ENCODE results near the gene KIF2A. TPM values are rescaled to one million over a fixed set of nuclear protein-coding genes. Genes with fewer than 3 reads are reported as not detected.

The KIF2A gene
- polyA plus RNA-seq, 1 donor (not counting 4 experiments of a cell fraction or from before 2014, with no cell fraction given): 34.8 TPM

- Histone ChIP-seq H3K9me1 (ENCODE audit: control insufficient read depth, extremely low read depth, insufficient read depth, low read length) (no peaks in the 10 kb centered on the region), H3K27me3 (ENCODE audit: control insufficient read depth, extremely low read depth, insufficient read depth, low read length) (no peaks in the 10 kb centered on the region), H3K4me3 (ENCODE audit: control insufficient read depth in 2 of 3, extremely low read depth in 1 of 3, insufficient read depth in 2 of 3, low read depth in 1 of 3, low read length in 3 of 3) (peak overlapping the region; percentile 77 to 95 (median 95)), H3K9me3 (ENCODE audit: control insufficient read depth, low read depth, low read length) (no peaks in the 10 kb centered on the region), H2AFZ (ENCODE audit: control insufficient read depth, low read length) (no peak overlapping the region), H3K4me1 (ENCODE audit: control insufficient read depth, extremely low read depth, insufficient read depth, low read length) (peaks cover 15% of the 10 kb centered on the region), H3K9ac (ENCODE audit: control insufficient read depth, extremely low read depth, insufficient read depth, low read length) (peak overlapping the region; percentile 96), H3K27ac (ENCODE audit: control insufficient read depth, insufficient read depth, low read length) (peak overlapping the region; percentile 91), H3K36me3 (ENCODE audit: control insufficient read depth in 2 of 2, extremely low read depth in 1 of 2, insufficient read depth in 2 of 2, low read length in 2 of 2) (no peaks in the 10 kb centered on the region), H3K79me2 (ENCODE audit: control insufficient read depth, insufficient read depth, low read length) (peaks cover 58% of the 10 kb centered on the region), H3K4me2 (ENCODE audit: control insufficient read depth, extremely low read depth, insufficient read depth, low read depth, low read length) (peak overlapping the region; percentile 98), H4K20me1 (ENCODE audit: control insufficient read depth, extremely low read depth, insufficient read depth, low read length) (no peaks in the 10 kb centered on the region)
- FAIRE-seq: no peak
- dilution Hi-C loops (cut with MboI; ENCODE audit: extremely low pct_ligation_motif_present, low sequenced_read_pairs): no loop called here
- TF ChIP-seq EZH2 (IDR thresholded peaks at IDR 0.05; ENCODE audit: low read length): no peak
- TF ChIP-seq, protein P1, sequence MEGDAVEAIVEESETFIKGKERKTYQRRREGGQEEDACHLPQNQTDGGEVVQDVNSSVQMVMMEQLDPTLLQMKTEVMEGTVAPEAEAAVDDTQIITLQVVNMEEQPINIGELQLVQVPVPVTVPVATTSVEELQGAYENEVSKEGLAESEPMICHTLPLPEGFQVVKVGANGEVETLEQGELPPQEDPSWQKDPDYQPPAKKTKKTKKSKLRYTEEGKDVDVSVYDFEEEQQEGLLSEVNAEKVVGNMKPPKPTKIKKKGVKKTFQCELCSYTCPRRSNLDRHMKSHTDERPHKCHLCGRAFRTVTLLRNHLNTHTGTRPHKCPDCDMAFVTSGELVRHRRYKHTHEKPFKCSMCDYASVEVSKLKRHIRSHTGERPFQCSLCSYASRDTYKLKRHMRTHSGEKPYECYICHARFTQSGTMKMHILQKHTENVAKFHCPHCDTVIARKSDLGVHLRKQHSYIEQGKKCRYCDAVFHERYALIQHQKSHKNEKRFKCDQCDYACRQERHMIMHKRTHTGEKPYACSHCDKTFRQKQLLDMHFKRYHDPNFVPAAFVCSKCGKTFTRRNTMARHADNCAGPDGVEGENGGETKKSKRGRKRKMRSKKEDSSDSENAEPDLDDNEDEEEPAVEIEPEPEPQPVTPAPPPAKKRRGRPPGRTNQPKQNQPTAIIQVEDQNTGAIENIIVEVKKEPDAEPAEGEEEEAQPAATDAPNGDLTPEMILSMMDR (optimal IDR thresholded peaks at IDR 0.05 in 1 of 3, IDR thresholded peaks at IDR 0.05 in 1 of 3, conservative IDR thresholded peaks at IDR 0.05 in 1 of 3; ENCODE audit: extremely low read depth in 1 of 3, insufficient read depth in 2 of 3, low read length in 3 of 3): no peak
- DNase-seq (ENCODE audit: low read depth, low spot score): no peak
Measured at GRCh38 chr5:62413711-62414110, 107.7 kb downstream of the KIF2A start.

DNA sequence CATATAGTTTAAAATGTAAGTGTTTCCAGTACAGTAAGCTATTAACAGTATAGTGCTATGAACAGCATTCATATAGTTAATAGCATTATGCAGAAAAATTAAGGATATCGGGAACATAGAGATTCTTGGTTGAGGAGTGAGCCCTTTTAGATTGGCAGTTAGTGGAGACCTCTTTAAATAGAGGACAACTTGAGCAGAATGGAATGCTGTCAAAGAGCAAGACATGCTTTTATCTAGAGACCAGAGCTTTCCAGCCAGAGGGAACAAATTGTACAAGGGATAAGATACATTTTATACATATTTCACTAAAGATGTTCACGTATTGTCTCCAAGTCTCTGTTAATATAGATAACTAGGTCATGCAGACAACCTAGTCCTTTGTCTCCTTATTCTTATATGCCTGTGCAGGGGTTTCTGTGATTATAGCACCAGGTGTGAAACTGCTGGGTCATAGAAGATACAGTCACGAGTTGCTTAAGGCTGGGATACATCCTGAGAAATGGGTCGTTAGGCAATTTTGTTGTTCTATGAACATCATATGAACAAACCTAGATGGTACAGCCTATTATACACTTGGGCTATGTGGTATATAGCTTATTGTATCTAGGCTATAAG lies 112.6 kb downstream of the KIF2A start:
- Histone ChIP-seq H3K4me3 (ENCODE audit: control insufficient read depth in 2 of 3, extremely low read depth in 1 of 3, insufficient read depth in 2 of 3, low read depth in 1 of 3, low read length in 3 of 3) (no peak overlapping the region), H3K9me3 (ENCODE audit: control insufficient read depth, low read depth, low read length) (no peaks in the 10 kb centered on the region), H3K27ac (ENCODE audit: control insufficient read depth, insufficient read depth, low read length) (no peak overlapping the region), H3K4me1 (ENCODE audit: control insufficient read depth, extremely low read depth, insufficient read depth, low read length) (peaks cover 8% of the 10 kb centered on the region), H2AFZ (ENCODE audit: control insufficient read depth, low read length) (no peak overlapping the region), H3K9ac (ENCODE audit: control insufficient read depth, extremely low read depth, insufficient read depth, low read length) (no peak overlapping the region), H3K27me3 (ENCODE audit: control insufficient read depth, extremely low read depth, insufficient read depth, low read length) (no peaks in the 10 kb centered on the region), H3K79me2 (ENCODE audit: control insufficient read depth, insufficient read depth, low read length) (peaks cover 87% of the 10 kb centered on the region), H3K9me1 (ENCODE audit: control insufficient read depth, extremely low read depth, insufficient read depth, low read length) (no peaks in the 10 kb centered on the region), H3K4me2 (ENCODE audit: control insufficient read depth, extremely low read depth, insufficient read depth, low read depth, low read length) (no peak overlapping the region), H3K36me3 (ENCODE audit: control insufficient read depth in 2 of 2, extremely low read depth in 1 of 2, insufficient read depth in 2 of 2, low read length in 2 of 2) (peaks cover 0 to 4% of the 10 kb centered on the region in 2 experiments), H4K20me1 (ENCODE audit: control insufficient read depth, extremely low read depth, insufficient read depth, low read length) (no peaks in the 10 kb centered on the region)
- FAIRE-seq (no peak), DNase-seq (ENCODE audit: low read depth, low spot score) (no peak)
- TF ChIP-seq, protein P1 (optimal IDR thresholded peaks at IDR 0.05 in 1 of 3, IDR thresholded peaks at IDR 0.05 in 1 of 3, conservative IDR thresholded peaks at IDR 0.05 in 1 of 3; ENCODE audit: extremely low read depth in 1 of 3, insufficient read depth in 2 of 3, low read length in 3 of 3): no peak
- dilution Hi-C loops (cut with MboI; ENCODE audit: extremely low pct_ligation_motif_present, low sequenced_read_pairs): no loop called here
